GM23338 (cell line): ENCODE results near the gene ELMO3. TPM values are rescaled to one million over a fixed set of nuclear protein-coding genes. Genes with fewer than 3 reads are reported as not detected.

Experiments
- ATAC-seq: fragments of 200-7000 bp; cut with Tn5 transposase; 3 replicates; pipeline ENCODE4 v1.9.1; 2020
- DNase-seq: peaks from one replicate; pipeline ENCODE4 v3.0.0-alpha.2; 2015; ENCODE audit warnings: low spot score
- H2AFZ ChIP-seq: fragments of 200-600 bp; sonication (generic); 2 replicates; pipeline ENCODE4 v1.8.0; 2016; ENCODE audit warnings: antibody characterized with exemption, mild to moderate bottlenecking, moderate library complexity
- H3F3A ChIP-seq: fragments of 200-600 bp; sonication (generic); replicated peaks from 2 replicates; pipeline ENCODE4 v1.8.0; 2017; ENCODE audit warnings: antibody characterized with exemption, mixed run types, low read depth
- H3K27ac ChIP-seq: fragments of 200-600 bp; sonication (generic); 2 replicates; pipeline ENCODE4 v1.6.1; 2016; ENCODE audit warnings: low read depth
- H3K27me3 ChIP-seq: fragments of 200-600 bp; sonication (generic); 2 replicates; pipeline ENCODE4 v1.8.0; 2016; ENCODE audit warnings: mild to moderate bottlenecking, mixed run types, moderate library complexity; ENCODE audit not compliant: insufficient read depth
- H3K36me3 ChIP-seq: fragments of 200-600 bp; sonication (generic); 2 replicates; pipeline ENCODE4 v1.8.0; 2016; ENCODE audit warnings: mild to moderate bottlenecking; ENCODE audit not compliant: insufficient read depth
- H3K4me1 ChIP-seq: fragments of 200-600 bp; sonication (generic); 2 replicates; pipeline ENCODE4 v1.8.0; 2016; ENCODE audit warnings: mild to moderate bottlenecking, moderate library complexity; ENCODE audit not compliant: insufficient read depth
- H3K4me2 ChIP-seq: fragments of 200-600 bp; sonication (generic); 2 replicates; pipeline ENCODE4 v1.7.1; 2017; ENCODE audit warnings: mixed run types
- H3K4me3 ChIP-seq: fragments of 200-600 bp; sonication (generic); 2 replicates; pipeline ENCODE4 v1.6.1; 2016; ENCODE audit warnings: mixed run types
- H3K79me2 ChIP-seq: fragments of 200-600 bp; sonication (generic); replicated peaks from 2 replicates; pipeline ENCODE4 v1.8.0; 2017; ENCODE audit warnings: mild to moderate bottlenecking; ENCODE audit not compliant: insufficient read depth
- H3K9me2 ChIP-seq: fragments of 200-600 bp; sonication (generic); 2 replicates; pipeline ENCODE4 v1.8.0; 2017; ENCODE audit not compliant: insufficient read depth
- H4K20me1 ChIP-seq: fragments of 200-600 bp; sonication (generic); replicated peaks from 2 replicates; pipeline ENCODE4 v1.8.0; 2017; ENCODE audit warnings: mild to moderate bottlenecking; ENCODE audit not compliant: insufficient read depth
- H3K27ac Mint-ChIP-seq: 2 replicates; pipeline ENCODE4 v1.8.0; 2020; ENCODE audit warnings: inconsistent platforms, mild to moderate bottlenecking, moderate library complexity, mixed read lengths
- H3K27me3 Mint-ChIP-seq: 3 replicates; pipeline ENCODE4 v1.8.0; 2022; ENCODE audit warnings: low read depth, mild to moderate bottlenecking, moderate library complexity, mixed read lengths, inconsistent platforms; ENCODE audit not compliant: insufficient read depth, poor library complexity
- H3K36me3 Mint-ChIP-seq: 3 replicates; pipeline ENCODE4 v1.8.0; 2021; ENCODE audit warnings: low read depth, mild to moderate bottlenecking, inconsistent platforms, moderate library complexity, mixed read lengths
- H3K4me1 Mint-ChIP-seq: 3 replicates; pipeline ENCODE4 v1.8.0; 2020; ENCODE audit warnings: mild to moderate bottlenecking, inconsistent platforms, mixed read lengths
- H3K4me3 Mint-ChIP-seq: 3 replicates; pipeline ENCODE4 v1.8.0; 2021; ENCODE audit warnings: moderate library complexity, mild to moderate bottlenecking, inconsistent platforms, mixed read lengths
- H3K9me3 Mint-ChIP-seq: 3 replicates; pipeline ENCODE4 v1.8.0; 2020; ENCODE audit warnings: moderate library complexity, mild to moderate bottlenecking, inconsistent platforms, mixed read lengths
- EZH2phosphoT487 ChIP-seq: fragments of 200-600 bp; sonication (generic); IDR thresholded peaks from one replicate; pipeline ENCODE4 v1.8.1; 2018; ENCODE audit warnings: antibody characterized with exemption; ENCODE audit not compliant: unreplicated experiment
- JUNB ChIP-seq: IDR thresholded peaks from one replicate; pipeline ENCODE4 v1.6.1; 2016; ENCODE audit warnings: antibody characterized with exemption; ENCODE audit not compliant: unreplicated experiment
- NANOG ChIP-seq: IDR thresholded peaks from 2 replicates; pipeline ENCODE4 v1.6.1; 2016; ENCODE audit warnings: antibody characterized with exemption, borderline replicate concordance
- polyA plus RNA-seq: library from polyadenylated mRNA; unstranded; fragments of >200 nt; fragmentation: Nextera tagmentation; extraction: Ambion mirVana; gene quantifications from 2 replicates; pipeline ENCODE4 v1.2.1, GENCODE V29; 2016
- total RNA-seq: library from RNA; depleted of rRNA; stranded (reverse); fragments of >200 nt; shearing (Covaris generic); gene quantifications from 2 replicates; pipeline ENCODE4 v1.2.3, GENCODE V29; 2014
- TF ChIP-seq, protein P1 (sequence below): IDR thresholded peaks from one replicate; pipeline ENCODE4 v1.6.1; 2018; ENCODE audit warnings: antibody characterized with exemption; ENCODE audit not compliant: unreplicated experiment
- TF ChIP-seq, protein P2 (sequence below): fragments of 250-450 bp; sonication (Bioruptor Pico); IDR thresholded peaks from 2 replicates; pipeline ENCODE4 v1.5.0; 2020; ENCODE audit warnings: mild to moderate bottlenecking, moderate library complexity

Gene ELMO3
- total and polyA plus RNA-seq, 2 experiments from 2014 or later, result 4.7 to 16.2 TPM

DNA sequence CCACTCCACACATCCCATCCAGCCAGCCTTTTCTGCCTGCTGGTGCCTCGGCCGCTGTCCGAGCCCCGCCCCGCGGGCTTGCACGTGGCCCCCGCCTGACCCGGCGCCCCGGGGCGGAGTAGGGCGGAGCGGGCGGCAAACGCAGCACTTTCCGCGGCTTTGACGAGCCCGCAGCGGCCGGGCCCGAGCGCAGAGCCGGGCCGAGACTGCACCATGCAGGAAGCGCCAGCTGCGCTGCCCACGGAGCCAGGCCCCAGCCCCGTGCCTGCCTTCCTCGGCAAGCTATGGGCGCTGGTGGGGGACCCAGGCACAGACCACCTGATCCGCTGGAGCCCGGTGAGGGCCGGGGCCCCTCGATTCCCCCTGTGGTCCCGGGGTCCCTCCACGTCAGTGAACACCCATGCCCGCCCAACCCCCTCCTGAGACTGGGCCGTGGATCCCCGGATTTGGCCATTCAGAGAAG lies 34.3 kb upstream of the ELMO3 start, which contains the start of gene HSF4:
TSS of gene HSF4 (plus strand) at position 147 of the 463 bp plus-strand sequence. CDS start at position 214, 67 bp downstream.
- Histone ChIP-seq H3K4me2 (peak within 1 kb of the TSS; percentile 79), H3F3A (peaks cover 10% of the 10 kb centered on the region), H3K9me2 (no peaks in the 10 kb centered on the region), H4K20me1 (no peaks in the 10 kb centered on the region; the same call in 1 of the 2 replicates), H3K27me3 (peaks cover 100% of the 10 kb centered on the region), H3K4me1 (peaks cover 22% of the 10 kb centered on the region; the same call in 1 of the 2 replicates), H3K27ac (no peak within 1 kb of the TSS), H3K79me2 (no peaks in the 10 kb centered on the region), H2AFZ (peak within 1 kb of the TSS; percentile 69), H3K36me3 (no peaks in the 10 kb centered on the region), H3K4me3 (peak within 1 kb of the TSS; percentile 59)
- Mint-ChIP-seq H3K4me1 (peaks cover 35% of the 10 kb centered on the region), H3K27ac (no peak within 1 kb of the TSS), H3K9me3 (peaks cover 4% of the 10 kb centered on the region; the same call in 2 of the 3 replicates), H3K27me3 (peaks cover 98% of the 10 kb centered on the region), H3K4me3 (peak within 1 kb of the TSS; percentile 60), H3K36me3 (no peaks in the 10 kb centered on the region)
- no peak for DNase-seq
- peak; percentile 4 for ATAC-seq
- TF ChIP-seq, protein P1, sequence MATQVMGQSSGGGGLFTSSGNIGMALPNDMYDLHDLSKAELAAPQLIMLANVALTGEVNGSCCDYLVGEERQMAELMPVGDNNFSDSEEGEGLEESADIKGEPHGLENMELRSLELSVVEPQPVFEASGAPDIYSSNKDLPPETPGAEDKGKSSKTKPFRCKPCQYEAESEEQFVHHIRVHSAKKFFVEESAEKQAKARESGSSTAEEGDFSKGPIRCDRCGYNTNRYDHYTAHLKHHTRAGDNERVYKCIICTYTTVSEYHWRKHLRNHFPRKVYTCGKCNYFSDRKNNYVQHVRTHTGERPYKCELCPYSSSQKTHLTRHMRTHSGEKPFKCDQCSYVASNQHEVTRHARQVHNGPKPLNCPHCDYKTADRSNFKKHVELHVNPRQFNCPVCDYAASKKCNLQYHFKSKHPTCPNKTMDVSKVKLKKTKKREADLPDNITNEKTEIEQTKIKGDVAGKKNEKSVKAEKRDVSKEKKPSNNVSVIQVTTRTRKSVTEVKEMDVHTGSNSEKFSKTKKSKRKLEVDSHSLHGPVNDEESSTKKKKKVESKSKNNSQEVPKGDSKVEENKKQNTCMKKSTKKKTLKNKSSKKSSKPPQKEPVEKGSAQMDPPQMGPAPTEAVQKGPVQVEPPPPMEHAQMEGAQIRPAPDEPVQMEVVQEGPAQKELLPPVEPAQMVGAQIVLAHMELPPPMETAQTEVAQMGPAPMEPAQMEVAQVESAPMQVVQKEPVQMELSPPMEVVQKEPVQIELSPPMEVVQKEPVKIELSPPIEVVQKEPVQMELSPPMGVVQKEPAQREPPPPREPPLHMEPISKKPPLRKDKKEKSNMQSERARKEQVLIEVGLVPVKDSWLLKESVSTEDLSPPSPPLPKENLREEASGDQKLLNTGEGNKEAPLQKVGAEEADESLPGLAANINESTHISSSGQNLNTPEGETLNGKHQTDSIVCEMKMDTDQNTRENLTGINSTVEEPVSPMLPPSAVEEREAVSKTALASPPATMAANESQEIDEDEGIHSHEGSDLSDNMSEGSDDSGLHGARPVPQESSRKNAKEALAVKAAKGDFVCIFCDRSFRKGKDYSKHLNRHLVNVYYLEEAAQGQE, result no peak
- TF ChIP-seq, protein P2, sequence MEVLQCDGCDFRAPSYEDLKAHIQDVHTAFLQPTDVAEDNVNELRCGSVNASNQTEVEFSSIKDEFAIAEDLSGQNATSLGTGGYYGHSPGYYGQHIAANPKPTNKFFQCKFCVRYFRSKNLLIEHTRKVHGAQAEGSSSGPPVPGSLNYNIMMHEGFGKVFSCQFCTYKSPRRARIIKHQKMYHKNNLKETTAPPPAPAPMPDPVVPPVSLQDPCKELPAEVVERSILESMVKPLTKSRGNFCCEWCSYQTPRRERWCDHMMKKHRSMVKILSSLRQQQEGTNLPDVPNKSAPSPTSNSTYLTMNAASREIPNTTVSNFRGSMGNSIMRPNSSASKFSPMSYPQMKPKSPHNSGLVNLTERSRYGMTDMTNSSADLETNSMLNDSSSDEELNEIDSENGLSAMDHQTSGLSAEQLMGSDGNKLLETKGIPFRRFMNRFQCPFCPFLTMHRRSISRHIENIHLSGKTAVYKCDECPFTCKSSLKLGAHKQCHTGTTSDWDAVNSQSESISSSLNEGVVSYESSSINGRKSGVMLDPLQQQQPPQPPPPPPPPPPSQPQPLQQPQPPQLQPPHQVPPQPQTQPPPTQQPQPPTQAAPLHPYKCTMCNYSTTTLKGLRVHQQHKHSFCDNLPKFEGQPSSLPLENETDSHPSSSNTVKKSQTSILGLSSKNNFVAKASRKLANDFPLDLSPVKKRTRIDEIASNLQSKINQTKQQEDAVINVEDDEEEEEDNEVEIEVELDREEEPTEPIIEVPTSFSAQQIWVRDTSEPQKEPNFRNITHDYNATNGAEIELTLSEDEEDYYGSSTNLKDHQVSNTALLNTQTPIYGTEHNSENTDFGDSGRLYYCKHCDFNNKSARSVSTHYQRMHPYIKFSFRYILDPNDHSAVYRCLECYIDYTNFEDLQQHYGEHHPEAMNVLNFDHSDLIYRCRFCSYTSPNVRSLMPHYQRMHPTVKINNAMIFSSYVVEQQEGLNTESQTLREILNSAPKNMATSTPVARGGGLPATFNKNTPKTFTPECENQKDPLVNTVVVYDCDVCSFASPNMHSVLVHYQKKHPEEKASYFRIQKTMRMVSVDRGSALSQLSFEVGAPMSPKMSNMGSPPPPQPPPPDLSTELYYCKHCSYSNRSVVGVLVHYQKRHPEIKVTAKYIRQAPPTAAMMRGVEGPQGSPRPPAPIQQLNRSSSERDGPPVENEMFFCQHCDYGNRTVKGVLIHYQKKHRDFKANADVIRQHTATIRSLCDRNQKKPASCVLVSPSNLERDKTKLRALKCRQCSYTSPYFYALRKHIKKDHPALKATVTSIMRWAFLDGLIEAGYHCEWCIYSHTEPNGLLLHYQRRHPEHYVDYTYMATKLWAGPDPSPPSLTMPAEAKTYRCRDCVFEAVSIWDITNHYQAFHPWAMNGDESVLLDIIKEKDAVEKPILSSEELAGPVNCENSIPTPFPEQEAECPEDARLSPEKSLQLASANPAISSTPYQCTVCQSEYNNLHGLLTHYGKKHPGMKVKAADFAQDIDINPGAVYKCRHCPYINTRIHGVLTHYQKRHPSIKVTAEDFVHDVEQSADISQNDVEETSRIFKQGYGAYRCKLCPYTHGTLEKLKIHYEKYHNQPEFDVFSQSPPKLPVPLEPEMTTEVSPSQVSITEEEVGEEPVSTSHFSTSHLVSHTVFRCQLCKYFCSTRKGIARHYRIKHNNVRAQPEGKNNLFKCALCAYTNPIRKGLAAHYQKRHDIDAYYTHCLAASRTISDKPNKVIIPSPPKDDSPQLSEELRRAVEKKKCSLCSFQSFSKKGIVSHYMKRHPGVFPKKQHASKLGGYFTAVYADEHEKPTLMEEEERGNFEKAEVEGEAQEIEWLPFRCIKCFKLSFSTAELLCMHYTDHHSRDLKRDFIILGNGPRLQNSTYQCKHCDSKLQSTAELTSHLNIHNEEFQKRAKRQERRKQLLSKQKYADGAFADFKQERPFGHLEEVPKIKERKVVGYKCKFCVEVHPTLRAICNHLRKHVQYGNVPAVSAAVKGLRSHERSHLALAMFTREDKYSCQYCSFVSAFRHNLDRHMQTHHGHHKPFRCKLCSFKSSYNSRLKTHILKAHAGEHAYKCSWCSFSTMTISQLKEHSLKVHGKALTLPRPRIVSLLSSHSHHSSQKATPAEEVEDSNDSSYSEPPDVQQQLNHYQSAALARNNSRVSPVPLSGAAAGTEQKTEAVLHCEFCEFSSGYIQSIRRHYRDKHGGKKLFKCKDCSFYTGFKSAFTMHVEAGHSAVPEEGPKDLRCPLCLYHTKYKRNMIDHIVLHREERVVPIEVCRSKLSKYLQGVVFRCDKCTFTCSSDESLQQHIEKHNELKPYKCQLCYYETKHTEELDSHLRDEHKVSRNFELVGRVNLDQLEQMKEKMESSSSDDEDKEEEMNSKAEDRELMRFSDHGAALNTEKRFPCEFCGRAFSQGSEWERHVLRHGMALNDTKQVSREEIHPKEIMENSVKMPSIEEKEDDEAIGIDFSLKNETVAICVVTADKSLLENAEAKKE (CRISPR knock-in tag), result no peak
- TF ChIP-seq EZH2phosphoT487 (no peak), JUNB (no peak), NANOG (no peak)
